Stomach (tissue), 9 donors: ENCODE measurements around the gene JAK1. TPM values are rescaled to one million over a fixed set of nuclear protein-coding genes. Genes with fewer than 3 reads are reported as not detected.

Source experiments
- DNase-seq, 2 donors: peaks; one replicate each; pipeline versions ENCODE4 v3.0.0 to v3.0.0-alpha.2; 2013 to 2019
- H3K27ac ChIP-seq, 5 donors: fragments of 200-600 bp in 4 of 5; sonication (generic) in 4 of 5; one replicate each; pipeline ENCODE4 v1.5.1; 2013 to 2019; ENCODE audit warnings: mild to moderate bottlenecking in 1 of 5, moderate library complexity in 1 of 5
- H3K27me3 ChIP-seq, 3 donors: fragments of 200-600 bp; sonication (generic); one replicate each; pipeline ENCODE4 v1.5.1; 2017 to 2019; ENCODE audit warnings: mixed run types in 1 of 3
- H3K36me3 ChIP-seq, 4 donors: fragments of 200-600 bp; sonication (generic); 1 replicate in 3 of 4; 2 replicates in 1 of 4; pipeline ENCODE4 v1.5.1; 2016 to 2019
- H3K4me1 ChIP-seq, 4 donors: fragments of 200-600 bp; sonication (generic); one replicate each; pipeline ENCODE4 v1.5.1; 2016 to 2019
- H3K4me3 ChIP-seq, 4 donors: fragments of 200-600 bp; sonication (generic) in 3 of 4; one replicate each; pipeline ENCODE4 v1.5.1; 2016 to 2019; ENCODE audit warnings: mild to moderate bottlenecking in 1 of 4
- H3K9me3 ChIP-seq, 4 donors: fragments of 200-600 bp; sonication (generic); one replicate each; pipeline ENCODE4 v1.5.1; 2016 to 2019
- EP300 ChIP-seq: sonication (generic); formaldehyde crosslinking; IDR thresholded peaks from one replicate; pipeline ENCODE4 v1.6.1; 2017; ENCODE audit warnings: antibody characterized with exemption
- POLR2A ChIP-seq, 4 donors: fragments of 450-650 bp; IDR thresholded peaks; one replicate each; pipeline ENCODE4 v1.6.1; 2016; ENCODE audit warnings: antibody characterized with exemption in 4 of 4, control low read depth in 2 of 4, mild to moderate bottlenecking in 1 of 4, moderate library complexity in 1 of 4
- POLR2AphosphoS5 ChIP-seq, 3 donors: sonication (generic); formaldehyde crosslinking; IDR thresholded peaks; one replicate each; pipeline ENCODE4 v1.6.1; 2016; ENCODE audit warnings: antibody characterized with exemption in 3 of 3
- WGBS, 5 donors: extraction: QIAGEN DNeasy Blood & Tissue Kit in 3 of 5; methylation state at CpG; one replicate each; pipeline versions ENCODE4 v1.1.5 to v1.1.7; 2013 to 2018; 5-methylcytosine and 5-hydroxymethylcytosine counted together
- intact Hi-C: fragments of 100-400 bp; cut with DNase I; formaldehyde crosslinking; loops from one replicate; pipeline ENCODE4 v1.15.1; 2023; ENCODE audit warnings: low total_unique reads
- polyA plus RNA-seq, 3 donors: library from polyadenylated mRNA; stranded (reverse); fragments of 200-250 nt; gene quantifications; one replicate each; pipeline ENCODE4 v1.2.3, GENCODE V29; 2013
- total RNA-seq, 5 donors: library from RNA; depleted of rRNA; stranded (reverse); fragments of >200 nt; gene quantifications; one replicate each; pipeline versions ENCODE4 v1.1.0 to v1.2.3, GENCODE V29; 2014 to 2016
- TF ChIP-seq, protein P1 (sequence below), 7 experiments: fragments of 450-650 bp in 4 of 7; fragments of 200-600 bp in 3 of 7; sonication (generic) in 3 of 7; IDR thresholded peaks; one replicate each; pipeline ENCODE4 v1.5.1; 2016 to 2019; ENCODE audit warnings: antibody characterized with exemption in 7 of 7, control low read depth in 2 of 7, mild to moderate bottlenecking in 1 of 7
- donor health status: healthy with polysubstance abuse.
- donor health status: Bipolar disorder and iron deficiency.
- donor health status: healthy.

Gene JAK1
- total and polyA plus RNA-seq, 8 donors, result 21.3 to 149 (median 77.7) TPM

GRCh38 chr1:64839732-64840405 is 126.5 kb downstream of the JAK1 start:
- Histone ChIP-seq H3K4me1 (peaks cover 0 to 16% (median 7%) of the 10 kb centered on the region in 4 donors), H3K27ac (no peak overlapping the region), H3K4me3 (no peak overlapping the region), H3K27me3 (no peaks in the 10 kb centered on the region), H3K36me3 (peaks cover 66 to 97% (median 96%) of the 10 kb centered on the region in 4 donors), H3K9me3 (no peaks in the 10 kb centered on the region)
- 79 to 95% (median 91%) methylated on average over 9 to 15 of the region's 15 CpGs for WGBS, 5 donors
- intact Hi-C loops, result no loop called here
- TF ChIP-seq POLR2A (IDR thresholded peaks at IDR 0.05), result no peak
- TF ChIP-seq POLR2AphosphoS5 (IDR thresholded peaks at IDR 0.05), result no peak
- no peak for TF ChIP-seq EP300
- no peak for DNase-seq

DNA sequence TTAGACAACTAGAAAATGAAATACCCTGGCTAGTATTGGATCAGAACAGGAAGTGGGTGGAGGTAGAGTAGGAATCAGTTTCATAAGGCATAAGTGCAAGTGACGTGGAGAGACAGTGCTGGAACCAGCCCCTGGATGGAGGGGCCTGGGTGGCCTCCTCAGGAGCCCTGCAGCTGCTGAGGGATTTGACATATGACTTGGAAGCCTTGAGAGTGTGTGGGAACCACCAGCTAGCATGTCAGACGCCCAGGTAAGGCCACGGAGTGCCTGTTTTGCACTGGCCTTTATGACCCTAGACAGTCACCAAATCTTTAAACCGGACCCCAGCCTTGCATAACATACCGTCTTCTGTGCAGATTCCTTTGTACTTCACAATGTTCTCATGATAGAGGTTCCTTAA is 127.1 kb downstream of the JAK1 start:
- H3K4me3 ChIP-seq, result no peak overlapping the region
- TF ChIP-seq, protein P1, sequence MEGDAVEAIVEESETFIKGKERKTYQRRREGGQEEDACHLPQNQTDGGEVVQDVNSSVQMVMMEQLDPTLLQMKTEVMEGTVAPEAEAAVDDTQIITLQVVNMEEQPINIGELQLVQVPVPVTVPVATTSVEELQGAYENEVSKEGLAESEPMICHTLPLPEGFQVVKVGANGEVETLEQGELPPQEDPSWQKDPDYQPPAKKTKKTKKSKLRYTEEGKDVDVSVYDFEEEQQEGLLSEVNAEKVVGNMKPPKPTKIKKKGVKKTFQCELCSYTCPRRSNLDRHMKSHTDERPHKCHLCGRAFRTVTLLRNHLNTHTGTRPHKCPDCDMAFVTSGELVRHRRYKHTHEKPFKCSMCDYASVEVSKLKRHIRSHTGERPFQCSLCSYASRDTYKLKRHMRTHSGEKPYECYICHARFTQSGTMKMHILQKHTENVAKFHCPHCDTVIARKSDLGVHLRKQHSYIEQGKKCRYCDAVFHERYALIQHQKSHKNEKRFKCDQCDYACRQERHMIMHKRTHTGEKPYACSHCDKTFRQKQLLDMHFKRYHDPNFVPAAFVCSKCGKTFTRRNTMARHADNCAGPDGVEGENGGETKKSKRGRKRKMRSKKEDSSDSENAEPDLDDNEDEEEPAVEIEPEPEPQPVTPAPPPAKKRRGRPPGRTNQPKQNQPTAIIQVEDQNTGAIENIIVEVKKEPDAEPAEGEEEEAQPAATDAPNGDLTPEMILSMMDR (IDR thresholded peaks at IDR 0.05), result no peak
- TF ChIP-seq POLR2A (IDR thresholded peaks at IDR 0.05) (no peak), EP300 (no peak), POLR2AphosphoS5 (IDR thresholded peaks at IDR 0.05) (no peak)
- peaks cover 0 to 16% (median 7%) of the 10 kb centered on the region in 4 donors for H3K4me1 ChIP-seq
- no peak for DNase-seq
- H3K27me3 ChIP-seq, result no peaks in the 10 kb centered on the region
- H3K36me3 ChIP-seq, result peaks cover 67 to 97% (median 96%) of the 10 kb centered on the region in 4 donors
- H3K9me3 ChIP-seq, result no peaks in the 10 kb centered on the region
- no peak overlapping the region for H3K27ac ChIP-seq
- WGBS, 5 donors, result 90 to 94% (median 92%) methylated on average over 5 of the region's 5 CpGs
- intact Hi-C loops, result no loop called here

DNA sequence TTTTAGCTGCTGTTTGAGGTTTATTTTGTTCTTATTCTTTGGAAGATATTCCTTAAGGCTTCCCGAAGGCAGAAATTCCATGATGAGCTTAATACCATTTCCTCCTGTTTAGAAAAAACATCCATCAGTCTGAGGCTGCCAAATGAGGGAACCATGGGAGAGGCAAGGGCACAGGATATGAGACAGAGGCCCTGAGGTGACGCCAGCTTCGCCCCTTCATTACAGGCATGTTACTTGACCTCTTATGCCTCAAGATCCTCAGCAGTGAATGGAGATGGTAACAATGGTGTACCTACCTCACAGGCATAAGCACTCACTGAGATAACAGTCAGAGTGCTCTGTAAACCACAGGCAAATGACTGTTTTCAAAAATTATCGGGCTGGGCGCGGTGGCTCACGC is 127.9 kb downstream of the JAK1 start:
- TF ChIP-seq POLR2AphosphoS5 (IDR thresholded peaks at IDR 0.05) (no peak), EP300 (no peak), POLR2A (IDR thresholded peaks at IDR 0.05) (no peak)
- TF ChIP-seq, protein P1 (IDR thresholded peaks at IDR 0.05), result no peak
- intact Hi-C loops, result no loop called here
- Histone ChIP-seq H3K4me3 (no peak overlapping the region), H3K9me3 (no peaks in the 10 kb centered on the region), H3K27me3 (no peaks in the 10 kb centered on the region), H3K27ac (no peak overlapping the region), H3K4me1 (peaks cover 0 to 16% (median 7%) of the 10 kb centered on the region in 4 donors), H3K36me3 (peaks cover 66 to 97% (median 96%) of the 10 kb centered on the region in 4 donors)
- 92 to 94% (median 92%) methylated on average over 7 of the region's 7 CpGs for WGBS, 5 donors
- no peak for DNase-seq

GRCh38 chr1:64836802-64837201 is 129.5 kb downstream of the JAK1 start:
- Histone ChIP-seq H3K4me3 (no peak overlapping the region), H3K9me3 (no peaks in the 10 kb centered on the region), H3K4me1 (peaks cover 0 to 5% (median 2%) of the 10 kb centered on the region in 4 donors), H3K27me3 (no peaks in the 10 kb centered on the region), H3K36me3 (peaks cover 79 to 98% (median 97%) of the 10 kb centered on the region in 4 donors), H3K27ac (no peak overlapping the region)
- intact Hi-C loops, result no loop called here
- DNase-seq, result no peak
- TF ChIP-seq, protein P1 (IDR thresholded peaks at IDR 0.05), result no peak
- TF ChIP-seq POLR2A (IDR thresholded peaks at IDR 0.05), result no peak
- TF ChIP-seq POLR2AphosphoS5 (IDR thresholded peaks at IDR 0.05), result no peak
- no peak for TF ChIP-seq EP300
- WGBS, 5 donors, result 90 to 95% (median 94%) methylated on average over 8 of the region's 8 CpGs

- H3K27ac ChIP-seq, result no peak overlapping the region
- no peak overlapping the region for H3K4me3 ChIP-seq
- TF ChIP-seq POLR2A (IDR thresholded peaks at IDR 0.05) (no peak), POLR2AphosphoS5 (IDR thresholded peaks at IDR 0.05) (no peak), EP300 (no peak)
- TF ChIP-seq, protein P1 (IDR thresholded peaks at IDR 0.05), result no peak
- peaks cover 61 to 94% (median 89%) of the 10 kb centered on the region in 4 donors for H3K36me3 ChIP-seq
- DNase-seq, result no peak
- no peaks in the 10 kb centered on the region for H3K4me1 ChIP-seq
- H3K9me3 ChIP-seq, result no peaks in the 10 kb centered on the region
- no peaks in the 10 kb centered on the region for H3K27me3 ChIP-seq
- intact Hi-C loops, result no loop called here
Measured at GRCh38 chr1:64834734-64835133, 131.6 kb downstream of the JAK1 start.
